Brain microvascular endothelial cell (primary cell): ENCODE results near the gene APOBEC3F.
"Not testable (repeated sequence)": the region's sequence is repeated elsewhere in the genome, so short reads cannot be mapped to it uniquely, and the experiment has no call there.

Experiments used
- DNase-seq: peaks from one replicate; pipeline ENCODE4 v3.0.0-alpha.2; 2020
- H3K27ac ChIP-seq: fragments of 250-450 bp; sonication (Bioruptor Pico); 2 replicates; pipeline ENCODE4 v1.5.1; 2020; ENCODE audit warnings: mild to moderate bottlenecking, moderate library complexity
- H3K27me3 ChIP-seq: fragments of 250-450 bp; sonication (Bioruptor Pico); replicated peaks from 2 replicates; pipeline ENCODE4 v1.5.1; 2020; ENCODE audit warnings: mild to moderate bottlenecking
- H3K36me3 ChIP-seq: fragments of 250-450 bp; sonication (Bioruptor Pico); replicated peaks from 2 replicates; pipeline ENCODE4 v1.5.1; 2020; ENCODE audit warnings: mild to moderate bottlenecking
- H3K4me3 ChIP-seq: 2 replicates; pipeline ENCODE4 v1.5.1; 2011; ENCODE audit warnings: low read depth, mild to moderate bottlenecking, control low read depth, low read length, moderate library complexity
- in situ Hi-C: cut with HindIII; loops from 2 replicates; pipeline ENCODE4 v1.10.0; 2017; ENCODE audit warnings: low sequenced_read_pairs, low pct_ligation_motif_present
- TF ChIP-seq, protein P1 (sequence below): IDR thresholded peaks from 2 replicates; pipeline ENCODE4 v1.5.1; 2011; ENCODE audit warnings: low read depth, mild to moderate bottlenecking, moderate library complexity, low read length, control low read depth, inconsistent platforms; ENCODE audit errors: missing control alignments

Gene APOBEC3F

DNA sequence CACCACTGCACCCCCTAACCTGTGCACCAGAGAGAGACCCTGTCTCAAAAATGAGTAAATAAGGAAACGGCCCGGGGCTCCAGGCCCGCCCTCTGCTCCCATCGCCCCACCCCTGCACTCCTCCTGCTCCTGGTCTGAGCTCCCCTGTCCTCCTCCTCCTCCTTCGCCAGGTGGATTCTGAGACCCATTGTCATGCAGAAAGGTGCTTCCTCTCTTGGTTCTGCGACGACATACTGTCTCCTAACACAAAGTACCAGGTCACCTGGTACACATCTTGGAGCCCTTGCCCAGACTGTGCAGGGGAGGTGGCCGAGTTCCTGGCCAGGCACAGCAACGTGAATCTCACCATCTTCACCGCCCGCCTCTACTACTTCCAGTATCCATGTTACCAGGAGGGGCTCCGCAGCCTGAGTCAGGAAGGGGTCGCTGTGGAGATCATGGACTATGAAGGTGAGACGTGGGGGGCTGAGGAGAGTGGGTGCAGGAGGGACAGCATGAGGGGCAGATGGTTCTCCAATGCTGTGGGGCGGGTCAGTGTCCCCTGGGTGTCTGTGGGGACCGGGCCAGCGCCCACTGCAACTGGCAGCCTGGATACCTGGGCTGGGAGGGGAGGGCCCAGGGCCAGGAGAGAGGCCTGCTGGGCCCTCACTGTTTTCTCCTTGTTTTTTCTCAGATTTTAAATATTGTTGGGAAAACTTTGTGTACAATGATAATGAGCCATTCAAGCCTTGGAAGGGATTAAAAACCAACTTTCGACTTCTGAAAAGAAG, 22.9 kb upstream of the APOBEC3F start:
- no peak overlapping the region for H3K27ac ChIP-seq
- in situ Hi-C loops, result no loop called here
- no peaks in the 10 kb centered on the region for H3K36me3 ChIP-seq
- no peak overlapping the region for H3K4me3 ChIP-seq
- DNase-seq, result no peak
- TF ChIP-seq, protein P1, sequence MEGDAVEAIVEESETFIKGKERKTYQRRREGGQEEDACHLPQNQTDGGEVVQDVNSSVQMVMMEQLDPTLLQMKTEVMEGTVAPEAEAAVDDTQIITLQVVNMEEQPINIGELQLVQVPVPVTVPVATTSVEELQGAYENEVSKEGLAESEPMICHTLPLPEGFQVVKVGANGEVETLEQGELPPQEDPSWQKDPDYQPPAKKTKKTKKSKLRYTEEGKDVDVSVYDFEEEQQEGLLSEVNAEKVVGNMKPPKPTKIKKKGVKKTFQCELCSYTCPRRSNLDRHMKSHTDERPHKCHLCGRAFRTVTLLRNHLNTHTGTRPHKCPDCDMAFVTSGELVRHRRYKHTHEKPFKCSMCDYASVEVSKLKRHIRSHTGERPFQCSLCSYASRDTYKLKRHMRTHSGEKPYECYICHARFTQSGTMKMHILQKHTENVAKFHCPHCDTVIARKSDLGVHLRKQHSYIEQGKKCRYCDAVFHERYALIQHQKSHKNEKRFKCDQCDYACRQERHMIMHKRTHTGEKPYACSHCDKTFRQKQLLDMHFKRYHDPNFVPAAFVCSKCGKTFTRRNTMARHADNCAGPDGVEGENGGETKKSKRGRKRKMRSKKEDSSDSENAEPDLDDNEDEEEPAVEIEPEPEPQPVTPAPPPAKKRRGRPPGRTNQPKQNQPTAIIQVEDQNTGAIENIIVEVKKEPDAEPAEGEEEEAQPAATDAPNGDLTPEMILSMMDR, result no peak
- H3K27me3 ChIP-seq, result no peaks in the 10 kb centered on the region

DNA sequence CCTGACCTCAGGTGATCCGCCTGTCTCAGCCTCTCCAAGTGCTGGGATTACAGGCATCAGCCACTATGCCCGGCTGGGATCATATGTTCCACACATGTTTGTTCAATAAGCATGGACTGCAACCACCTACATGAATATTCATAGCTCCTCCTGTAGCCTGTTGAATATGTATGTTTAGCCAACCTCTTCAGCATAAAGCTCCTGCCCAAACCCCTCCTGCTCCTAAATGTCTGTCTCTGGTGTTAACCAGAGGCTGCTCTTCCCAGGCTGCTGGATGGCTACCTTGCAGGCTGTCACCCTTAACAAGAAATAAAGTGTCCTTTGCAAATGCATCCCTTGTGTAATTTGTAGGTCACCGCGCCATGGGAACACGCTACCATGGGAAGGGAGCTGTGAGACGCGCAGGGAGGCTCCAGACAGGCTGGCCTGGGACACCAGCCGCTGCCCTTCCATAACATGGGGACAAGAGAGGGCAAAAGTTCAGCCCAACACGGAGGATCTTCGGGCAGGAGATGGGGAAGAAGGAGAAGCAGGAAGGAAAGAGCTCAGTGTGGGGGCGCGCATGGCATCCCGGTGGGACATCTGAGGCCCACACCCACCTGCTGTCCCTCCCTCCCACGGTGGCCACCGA, 20.5 kb upstream of the APOBEC3F start:
- H3K4me3 ChIP-seq, H3K27me3 ChIP-seq, in situ Hi-C loops, H3K27ac ChIP-seq, H3K36me3 ChIP-seq, DNase-seq: not testable (repeated sequence)

DNA sequence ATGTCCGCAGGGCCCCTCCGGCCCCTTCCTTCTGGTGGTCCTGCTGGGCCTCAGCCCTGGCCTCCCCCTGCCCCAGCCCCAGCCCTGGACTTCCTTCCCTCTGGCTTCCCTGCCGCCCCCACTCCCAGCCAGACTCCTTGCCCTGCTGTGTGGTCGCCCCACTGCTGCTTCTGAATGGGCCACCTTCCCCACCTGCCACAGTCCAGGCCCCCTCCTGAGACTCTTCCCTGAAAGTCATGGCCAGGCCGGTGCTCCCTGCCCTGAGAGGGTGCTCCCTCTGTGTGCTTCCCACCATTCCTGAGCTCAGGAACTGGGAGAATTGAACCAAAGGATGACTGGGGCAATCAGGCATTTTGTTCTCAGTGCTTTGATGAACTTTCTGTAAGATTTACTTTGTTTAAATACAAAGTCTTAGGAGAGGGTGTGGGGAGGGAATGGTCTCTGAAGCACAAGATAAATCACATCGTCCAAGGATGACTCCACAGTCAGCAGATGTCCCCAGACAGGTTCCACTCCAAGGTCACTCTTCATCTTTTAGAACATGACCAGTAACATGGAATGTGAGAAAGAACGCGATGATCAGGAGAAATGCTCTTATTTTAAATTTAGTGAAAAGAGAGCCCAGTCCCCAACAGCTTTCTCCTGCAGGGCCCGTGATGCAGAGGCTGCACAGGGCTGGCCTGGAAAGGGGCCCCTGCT, 19.0 kb upstream of the APOBEC3F start:
- no peak for DNase-seq
- Histone ChIP-seq H3K27me3 (no peaks in the 10 kb centered on the region), H3K4me3 (peak overlapping the region; percentile 39), H3K36me3 (peaks cover 3% of the 10 kb centered on the region), H3K27ac (peak overlapping the region; percentile 67)
- TF ChIP-seq, protein P1, result no peak
- in situ Hi-C loops, result no loop called here

DNA sequence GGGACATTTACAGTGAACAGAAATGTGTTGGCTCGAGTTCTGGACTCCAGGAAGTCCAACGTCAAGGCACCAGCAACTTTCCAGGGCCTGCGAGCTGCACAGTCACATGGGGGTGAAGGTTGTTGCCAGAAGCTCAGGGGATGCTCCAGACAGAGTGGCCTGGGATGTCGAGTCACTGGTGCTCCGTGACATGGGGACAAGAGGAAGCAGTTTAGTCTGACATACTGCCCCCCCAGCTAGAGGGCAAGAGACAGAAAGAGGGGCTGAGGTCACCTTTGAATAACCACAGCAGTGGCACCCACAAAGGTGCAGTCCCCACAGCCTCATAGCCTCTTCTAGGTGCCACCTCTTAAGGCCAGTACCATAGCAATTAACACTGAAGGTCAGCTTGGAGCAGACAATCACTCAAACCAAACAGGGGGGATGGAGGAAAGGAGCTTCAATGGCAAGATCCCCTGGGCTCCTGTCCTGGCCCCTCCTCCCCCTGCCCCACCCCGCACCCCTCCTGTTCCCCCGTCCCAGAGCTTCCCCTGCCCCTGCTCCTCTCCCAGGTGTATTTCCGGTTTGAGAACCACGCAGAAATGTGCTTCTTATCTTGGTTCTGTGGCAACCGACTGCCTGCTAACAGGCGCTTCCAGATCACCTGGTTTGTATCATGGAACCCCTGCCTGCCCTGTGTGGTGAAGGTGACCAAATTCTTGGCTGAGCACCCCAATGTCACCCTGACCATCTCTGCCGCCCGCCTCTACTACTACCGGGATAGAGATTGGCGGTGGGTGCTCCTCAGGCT, 15.9 kb upstream of the APOBEC3F start:
- Histone ChIP-seq H3K4me3 (no peak overlapping the region), H3K36me3 (peaks cover 3% of the 10 kb centered on the region), H3K27ac (no peak overlapping the region), H3K27me3 (no peaks in the 10 kb centered on the region)
- in situ Hi-C loops, result no loop called here
- DNase-seq, result no peak
- TF ChIP-seq, protein P1, result no peak

DNA sequence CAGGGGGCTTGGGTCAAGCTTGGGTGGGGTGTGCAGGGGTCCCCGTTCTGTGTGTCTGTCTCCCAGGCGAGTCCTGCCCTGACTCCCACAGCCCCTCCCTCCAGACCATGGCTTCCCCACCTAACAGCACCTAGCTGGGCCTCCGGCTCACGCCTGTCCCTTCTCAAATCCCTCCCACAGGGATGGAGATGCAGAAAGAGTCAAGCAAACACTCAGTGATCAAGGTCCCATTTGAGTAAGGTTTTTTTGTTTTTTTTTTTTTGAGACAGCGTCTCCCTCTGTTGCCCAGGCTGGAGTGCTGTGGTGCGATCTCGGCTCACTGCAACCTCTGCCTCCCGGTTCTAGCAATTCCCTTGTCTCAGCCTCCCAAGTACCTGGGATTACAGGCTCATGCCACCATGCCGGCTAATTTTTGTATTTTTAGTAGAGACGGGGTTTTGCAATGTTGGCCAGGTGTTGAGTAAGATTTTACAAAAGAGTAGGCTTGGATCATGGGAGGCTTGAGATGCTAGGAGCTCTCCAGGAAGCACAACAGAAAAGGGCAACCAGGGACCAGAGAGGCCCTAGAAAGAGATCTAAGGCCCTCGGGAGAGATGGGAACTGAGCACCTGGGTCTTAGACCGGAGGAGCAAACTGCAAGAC, 14.0 kb upstream of the APOBEC3F start:
- no peaks in the 10 kb centered on the region for H3K27me3 ChIP-seq
- in situ Hi-C loops, result no loop called here
- no peak overlapping the region for H3K27ac ChIP-seq
- DNase-seq, result no peak
- H3K4me3 ChIP-seq, result no peak overlapping the region
- peaks cover 3% of the 10 kb centered on the region for H3K36me3 ChIP-seq
- TF ChIP-seq, protein P1, result no peak
